DMS153 treated with DMSO at 0.1 percent for 48 hours (cell line): ENCODE results near the gene ZNF319.

ENCODE experiments used
- DNase-seq: peaks from one replicate; lab custom pipeline; 2025; ENCODE audit not compliant: unreplicated experiment; lab: John Stamatoyannopoulos, UW

Gene ZNF319

GRCh38 chr16:57999971-58000705, at the start of gene ZNF319:
Gene ZNF319 (minus strand): TSS chr16:58000672. CDS start chr16:57998265, 2,407 bp downstream.
- no peak for DNase-seq

GRCh38 chr16:58049232-58050185, 49.0 kb upstream of the ZNF319 start:
- no peak for DNase-seq

GRCh38 chr16:58048494-58049231, 48.2 kb upstream of the ZNF319 start:
- DNase-seq = no peak

GRCh38 chr16:58047557-58048348, 47.3 kb upstream of the ZNF319 start:
- DNase-seq = no peak

DNA sequence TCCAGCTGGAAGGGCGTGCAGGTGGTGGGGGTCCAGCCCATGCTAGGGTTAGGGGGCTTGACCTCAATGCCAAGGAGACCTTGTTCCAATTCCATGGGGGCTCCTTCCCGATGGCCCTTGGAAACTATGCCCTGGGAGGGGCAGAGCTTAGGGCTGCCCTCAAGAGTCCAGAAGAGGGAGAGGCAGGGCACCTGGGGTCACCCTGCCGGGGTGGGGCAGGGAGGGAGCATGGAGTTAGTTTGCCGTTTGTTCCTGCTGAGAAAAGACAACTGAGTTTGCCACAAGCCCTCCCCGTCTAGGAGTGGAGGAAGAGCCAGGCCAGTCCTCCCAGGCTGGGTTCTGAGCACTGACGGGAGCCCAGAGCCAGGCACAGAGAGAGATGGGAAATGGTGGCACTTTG, 46.5 kb upstream of the ZNF319 start:
- no peak for DNase-seq

DNA sequence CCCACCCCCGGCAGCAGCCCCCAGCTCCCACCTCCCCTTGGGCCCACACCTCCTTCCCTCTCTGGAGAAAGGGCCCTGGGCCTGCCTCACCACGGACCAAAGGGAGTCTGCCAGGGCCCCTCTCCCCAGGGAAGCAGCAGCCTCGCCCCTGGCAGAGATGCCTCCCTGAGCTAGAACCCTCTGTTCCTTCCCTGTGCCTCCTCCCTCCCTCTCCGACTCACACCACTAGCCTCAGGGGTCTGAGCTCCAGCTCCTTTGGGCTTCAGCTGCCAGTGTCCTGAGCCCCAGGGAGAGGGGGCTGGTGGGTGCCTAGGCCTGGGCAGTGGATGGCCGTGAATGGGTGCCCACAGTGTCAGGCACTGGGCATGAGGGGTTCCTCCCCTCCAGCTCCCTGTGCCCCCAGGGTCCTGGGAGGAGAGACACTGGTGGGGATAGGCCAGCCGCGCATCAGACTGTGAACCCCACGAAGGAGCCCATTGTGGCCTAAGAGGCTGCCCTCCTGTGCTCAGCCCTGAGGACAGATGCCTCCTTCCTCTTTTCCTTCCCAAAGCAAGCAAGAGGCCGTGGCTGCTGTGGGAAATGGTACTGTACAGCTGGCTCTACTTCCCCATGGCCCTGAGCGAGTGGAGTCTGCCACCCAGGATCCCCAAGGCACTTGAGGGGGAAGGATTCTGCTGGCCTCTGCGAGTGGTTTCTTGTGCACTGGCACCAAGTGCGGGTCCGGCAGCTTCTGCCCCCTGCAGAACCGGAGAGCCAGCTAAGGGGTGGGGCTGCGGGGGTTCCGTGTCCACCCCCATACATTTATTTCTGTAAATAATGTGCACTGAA, 45.8 kb upstream of the ZNF319 start:
- DNase-seq = no peak

DNA sequence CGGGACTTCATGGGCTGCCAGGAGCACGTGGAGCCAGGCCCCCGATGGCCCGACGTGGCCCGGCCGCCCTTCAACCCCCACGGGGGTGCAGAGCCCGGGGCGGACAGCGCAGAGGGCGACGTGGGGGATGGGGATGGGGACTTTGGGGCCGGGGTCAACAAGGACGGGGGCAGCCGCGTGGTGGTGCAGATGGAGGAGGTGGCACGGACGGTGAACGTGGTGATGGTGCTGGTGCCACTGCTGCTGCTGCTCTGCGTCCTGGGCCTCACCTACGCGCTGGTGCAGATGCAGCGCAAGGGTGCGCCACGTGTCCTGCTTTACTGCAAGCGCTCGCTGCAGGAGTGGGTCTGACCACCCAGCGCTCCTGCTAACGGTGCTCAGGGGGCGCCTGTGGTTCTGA, 44.6 kb upstream of the ZNF319 start:
- DNase-seq = no peak

GRCh38 chr16:58044266-58045019, 44.0 kb upstream of the ZNF319 start:
- DNase-seq = no peak

GRCh38 chr16:58043571-58044155, 43.2 kb upstream of the ZNF319 start:
- DNase-seq = no peak

DNA sequence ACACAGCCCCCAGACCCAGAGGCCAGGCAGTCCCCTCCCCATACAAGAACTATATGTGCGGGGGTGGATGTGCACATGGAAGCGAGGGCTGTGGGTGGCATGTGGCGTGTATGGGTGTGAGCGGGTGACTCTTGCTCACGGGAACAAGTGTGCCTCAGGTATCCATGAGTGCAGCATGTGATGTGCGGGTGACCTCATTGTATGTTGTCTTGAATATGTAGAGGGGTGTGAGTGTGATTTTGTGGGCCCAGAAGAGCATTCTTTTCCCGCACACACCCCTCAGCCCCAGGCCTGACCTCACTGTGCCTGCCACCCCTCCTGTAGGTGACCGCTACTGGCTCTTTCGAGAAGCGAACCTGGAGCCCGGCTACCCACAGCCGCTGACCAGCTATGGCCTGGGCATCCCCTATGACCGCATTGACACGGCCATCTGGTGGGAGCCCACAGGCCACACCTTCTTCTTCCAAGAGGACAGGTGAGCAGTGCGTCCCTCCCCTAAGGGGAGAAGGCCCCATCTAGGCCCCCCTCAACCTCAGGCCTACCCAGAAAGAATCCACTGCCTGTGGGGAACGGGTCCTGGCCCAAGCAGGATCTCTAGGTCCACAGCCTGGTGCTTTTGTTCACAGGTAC, 42.5 kb upstream of the ZNF319 start:
- DNase-seq = no peak

- no peak for DNase-seq
These were observed 41.8 kb upstream of the ZNF319 start for GRCh38 chr16:58042001-58042885.

- DNase-seq = no peak
These were observed 41.1 kb upstream of the ZNF319 start for GRCh38 chr16:58041628-58041955.

- DNase-seq = no peak
These were observed 40.6 kb upstream of the ZNF319 start for GRCh38 chr16:58040945-58041627.

DNA sequence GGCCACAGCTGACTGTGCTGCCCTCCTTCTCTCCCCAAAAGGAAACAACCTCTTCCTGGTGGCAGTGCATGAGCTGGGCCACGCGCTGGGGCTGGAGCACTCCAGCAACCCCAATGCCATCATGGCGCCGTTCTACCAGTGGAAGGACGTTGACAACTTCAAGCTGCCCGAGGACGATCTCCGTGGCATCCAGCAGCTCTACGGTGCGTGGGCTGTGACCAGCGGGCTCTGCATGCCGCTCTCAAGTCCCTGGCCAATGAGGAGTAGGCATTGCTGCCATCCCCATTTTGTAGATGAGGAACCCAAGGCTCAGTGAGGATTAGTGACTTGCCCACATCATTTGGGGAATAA, 40.0 kb upstream of the ZNF319 start:
- no peak for DNase-seq

DNA sequence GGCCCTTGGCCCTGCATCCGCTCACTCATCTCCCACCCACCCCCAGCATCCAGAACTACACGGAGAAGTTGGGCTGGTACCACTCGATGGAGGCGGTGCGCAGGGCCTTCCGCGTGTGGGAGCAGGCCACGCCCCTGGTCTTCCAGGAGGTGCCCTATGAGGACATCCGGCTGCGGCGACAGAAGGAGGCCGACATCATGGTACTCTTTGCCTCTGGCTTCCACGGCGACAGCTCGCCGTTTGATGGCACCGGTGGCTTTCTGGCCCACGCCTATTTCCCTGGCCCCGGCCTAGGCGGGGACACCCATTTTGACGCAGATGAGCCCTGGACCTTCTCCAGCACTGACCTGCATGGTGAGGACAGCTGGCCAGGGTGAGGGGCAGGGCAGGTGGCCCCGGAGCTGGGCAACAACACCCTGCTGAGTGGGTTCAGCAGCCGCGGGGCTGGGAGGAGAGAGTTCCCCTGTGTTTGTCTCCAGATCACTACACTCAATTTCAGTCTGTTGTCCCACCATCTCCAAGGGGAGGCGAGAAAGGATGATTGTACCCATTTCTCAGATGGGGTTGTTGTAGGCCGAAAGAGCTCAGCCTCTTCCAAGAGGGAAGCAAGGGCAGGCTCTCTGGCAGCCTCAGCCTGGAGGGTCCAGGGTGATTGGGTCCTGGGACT, 39.5 kb upstream of the ZNF319 start:
- DNase-seq = no peak

DNA sequence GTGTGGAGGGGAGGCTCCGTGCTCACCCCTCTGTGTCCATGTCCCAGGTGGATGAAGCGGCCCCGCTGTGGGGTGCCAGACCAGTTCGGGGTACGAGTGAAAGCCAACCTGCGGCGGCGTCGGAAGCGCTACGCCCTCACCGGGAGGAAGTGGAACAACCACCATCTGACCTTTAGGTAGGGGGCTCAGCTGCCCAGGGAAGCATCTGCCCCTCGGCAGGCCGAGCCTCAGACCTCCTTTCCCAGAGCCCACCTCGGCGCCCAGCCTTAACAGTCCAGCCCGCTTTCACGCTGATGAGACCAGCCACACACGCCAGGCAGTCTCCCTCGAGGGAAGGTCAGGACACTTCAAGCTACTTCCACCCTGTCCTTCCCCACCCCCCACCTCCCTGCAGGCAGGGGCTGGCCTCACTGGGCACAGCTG, 37.8 kb upstream of the ZNF319 start:
- DNase-seq = no peak
